ENCODE results near the gene COASY. TPM values are rescaled to one million over a fixed set of nuclear protein-coding genes. Genes with fewer than 3 reads are reported as not detected.

The COASY gene
- total RNA-seq, 1 donor, result 13.4 TPM

DNA sequence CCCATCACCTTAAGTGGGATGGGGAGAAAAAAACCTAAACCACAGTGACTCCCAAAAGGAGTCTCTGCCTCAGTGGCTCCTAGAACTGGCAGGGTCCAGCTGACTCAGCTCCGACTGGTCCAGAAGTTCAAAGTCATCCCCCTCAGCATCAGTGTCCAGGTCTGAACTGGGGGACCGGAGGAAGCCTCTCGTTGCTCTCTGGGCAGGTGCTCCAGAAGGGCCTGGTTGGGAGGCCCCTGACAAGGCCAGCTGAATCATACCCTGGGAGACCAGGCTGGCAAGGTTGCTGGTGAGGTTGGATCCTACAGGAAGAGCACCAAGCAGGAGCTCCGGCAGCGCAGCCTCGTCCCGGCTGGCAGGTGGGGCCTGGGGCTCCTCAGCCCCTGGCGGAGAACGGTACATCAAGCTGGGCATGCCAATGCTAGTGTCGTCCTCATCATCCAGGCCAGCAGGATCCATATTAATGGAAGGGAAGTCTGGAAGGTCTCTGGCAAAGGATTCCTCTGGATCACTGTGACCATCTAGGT, 19.9 kb downstream of the COASY start:
- DNase-seq (ENCODE audit: insufficient read length, low spot score, missing footprints), result no peak
- no peak overlapping the region for H2AFZ ChIP-seq (ENCODE audit: low read length)
- no peak overlapping the region for H3K4me2 ChIP-seq (ENCODE audit: insufficient read depth, low read length)
- no peak overlapping the region for H3K4me3 ChIP-seq (ENCODE audit: insufficient read depth, low read length)
- H3K9me3 ChIP-seq (ENCODE audit: low read depth, low read length), result no peaks in the 10 kb centered on the region
- peaks cover 71% of the 10 kb centered on the region for H3K36me3 ChIP-seq (ENCODE audit: insufficient read depth, low read length)
- peaks cover 12% of the 10 kb centered on the region for H3K4me1 ChIP-seq (ENCODE audit: insufficient read depth, low read length)
- peaks cover 22% of the 10 kb centered on the region for H3K79me2 ChIP-seq (ENCODE audit: insufficient read depth, low read length)
- H3K27ac ChIP-seq (ENCODE audit: low read depth, low read length), result no peak overlapping the region
- no peaks in the 10 kb centered on the region for H4K20me1 ChIP-seq (ENCODE audit: insufficient read depth, low read length)
- TF ChIP-seq, protein P1, sequence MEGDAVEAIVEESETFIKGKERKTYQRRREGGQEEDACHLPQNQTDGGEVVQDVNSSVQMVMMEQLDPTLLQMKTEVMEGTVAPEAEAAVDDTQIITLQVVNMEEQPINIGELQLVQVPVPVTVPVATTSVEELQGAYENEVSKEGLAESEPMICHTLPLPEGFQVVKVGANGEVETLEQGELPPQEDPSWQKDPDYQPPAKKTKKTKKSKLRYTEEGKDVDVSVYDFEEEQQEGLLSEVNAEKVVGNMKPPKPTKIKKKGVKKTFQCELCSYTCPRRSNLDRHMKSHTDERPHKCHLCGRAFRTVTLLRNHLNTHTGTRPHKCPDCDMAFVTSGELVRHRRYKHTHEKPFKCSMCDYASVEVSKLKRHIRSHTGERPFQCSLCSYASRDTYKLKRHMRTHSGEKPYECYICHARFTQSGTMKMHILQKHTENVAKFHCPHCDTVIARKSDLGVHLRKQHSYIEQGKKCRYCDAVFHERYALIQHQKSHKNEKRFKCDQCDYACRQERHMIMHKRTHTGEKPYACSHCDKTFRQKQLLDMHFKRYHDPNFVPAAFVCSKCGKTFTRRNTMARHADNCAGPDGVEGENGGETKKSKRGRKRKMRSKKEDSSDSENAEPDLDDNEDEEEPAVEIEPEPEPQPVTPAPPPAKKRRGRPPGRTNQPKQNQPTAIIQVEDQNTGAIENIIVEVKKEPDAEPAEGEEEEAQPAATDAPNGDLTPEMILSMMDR (IDR thresholded peaks at IDR 0.05; ENCODE audit: extremely low read depth, low read depth, low read length), result no peak
- H3K27me3 ChIP-seq (ENCODE audit: insufficient read depth, low read length), result no peaks in the 10 kb centered on the region

DNA sequence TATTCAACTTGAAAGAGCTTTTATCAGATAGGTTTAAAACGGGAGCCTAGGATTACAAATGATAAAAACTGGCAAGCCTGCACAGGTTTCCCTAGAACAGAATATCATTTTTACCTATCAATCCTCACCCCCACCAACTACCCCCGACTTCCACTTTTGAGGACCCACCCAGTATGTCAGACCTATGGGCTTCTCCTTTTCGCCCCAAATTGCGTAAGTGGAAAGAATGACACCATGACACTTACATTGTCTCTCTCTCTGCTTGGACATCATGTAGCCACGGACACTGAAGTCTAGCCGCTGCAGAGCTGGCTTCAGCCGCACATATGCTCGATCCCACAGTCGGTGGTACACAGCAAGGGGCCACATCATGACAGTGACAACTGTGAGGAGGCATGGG, 22.9 kb downstream of the COASY start:
- no peaks in the 10 kb centered on the region for H3K27me3 ChIP-seq (ENCODE audit: insufficient read depth, low read length)
- no peak for DNase-seq (ENCODE audit: insufficient read length, low spot score, missing footprints)

DNA sequence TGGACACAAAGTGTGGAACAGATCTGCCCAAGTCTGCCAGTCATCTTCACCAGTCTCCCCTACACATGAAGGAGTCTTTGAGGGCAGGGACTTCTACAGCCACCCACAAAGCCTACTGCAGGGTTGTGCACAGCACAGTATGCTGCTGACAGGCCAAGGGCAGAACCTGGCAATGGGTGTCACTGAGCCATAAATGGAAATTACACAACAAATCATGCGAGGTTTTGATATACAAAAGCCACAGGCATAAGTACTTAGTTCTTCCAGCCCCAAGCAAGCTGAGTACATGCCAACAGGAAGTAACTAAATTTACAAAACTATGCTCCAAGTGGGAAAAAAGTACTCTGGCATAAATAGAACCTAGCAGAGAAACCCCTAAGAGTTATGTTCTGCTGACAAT, 23.4 kb downstream of the COASY start:
- Histone ChIP-seq H3K27ac (ENCODE audit: low read depth, low read length) (no peak overlapping the region), H3K4me3 (ENCODE audit: insufficient read depth, low read length) (no peak overlapping the region), H3K36me3 (ENCODE audit: insufficient read depth, low read length) (peaks cover 79% of the 10 kb centered on the region), H4K20me1 (ENCODE audit: insufficient read depth, low read length) (no peaks in the 10 kb centered on the region), H3K27me3 (ENCODE audit: insufficient read depth, low read length) (no peaks in the 10 kb centered on the region), H3K79me2 (ENCODE audit: insufficient read depth, low read length) (no peaks in the 10 kb centered on the region), H3K4me1 (ENCODE audit: insufficient read depth, low read length) (no peaks in the 10 kb centered on the region), H3K4me2 (ENCODE audit: insufficient read depth, low read length) (no peak overlapping the region), H3K9me3 (ENCODE audit: low read depth, low read length) (no peaks in the 10 kb centered on the region), H2AFZ (ENCODE audit: low read length) (no peak overlapping the region)
- DNase-seq (ENCODE audit: insufficient read length, low spot score, missing footprints), result no peak
- TF ChIP-seq, protein P1 (IDR thresholded peaks at IDR 0.05; ENCODE audit: extremely low read depth, low read depth, low read length), result no peak

More for the DNA sequence above, 22.9 kb downstream of the COASY start:
- Histone ChIP-seq H3K4me3 (ENCODE audit: insufficient read depth, low read length) (no peak overlapping the region), H3K79me2 (ENCODE audit: insufficient read depth, low read length) (peaks cover under 1% of the 10 kb centered on the region), H3K36me3 (ENCODE audit: insufficient read depth, low read length) (peaks cover 84% of the 10 kb centered on the region), H3K4me1 (ENCODE audit: insufficient read depth, low read length) (no peaks in the 10 kb centered on the region), H4K20me1 (ENCODE audit: insufficient read depth, low read length) (no peaks in the 10 kb centered on the region), H2AFZ (ENCODE audit: low read length) (no peak overlapping the region), H3K27ac (ENCODE audit: low read depth, low read length) (no peak overlapping the region), H3K4me2 (ENCODE audit: insufficient read depth, low read length) (no peak overlapping the region), H3K9me3 (ENCODE audit: low read depth, low read length) (no peaks in the 10 kb centered on the region)
- TF ChIP-seq, protein P1 (IDR thresholded peaks at IDR 0.05; ENCODE audit: extremely low read depth, low read depth, low read length), result no peak

DNA sequence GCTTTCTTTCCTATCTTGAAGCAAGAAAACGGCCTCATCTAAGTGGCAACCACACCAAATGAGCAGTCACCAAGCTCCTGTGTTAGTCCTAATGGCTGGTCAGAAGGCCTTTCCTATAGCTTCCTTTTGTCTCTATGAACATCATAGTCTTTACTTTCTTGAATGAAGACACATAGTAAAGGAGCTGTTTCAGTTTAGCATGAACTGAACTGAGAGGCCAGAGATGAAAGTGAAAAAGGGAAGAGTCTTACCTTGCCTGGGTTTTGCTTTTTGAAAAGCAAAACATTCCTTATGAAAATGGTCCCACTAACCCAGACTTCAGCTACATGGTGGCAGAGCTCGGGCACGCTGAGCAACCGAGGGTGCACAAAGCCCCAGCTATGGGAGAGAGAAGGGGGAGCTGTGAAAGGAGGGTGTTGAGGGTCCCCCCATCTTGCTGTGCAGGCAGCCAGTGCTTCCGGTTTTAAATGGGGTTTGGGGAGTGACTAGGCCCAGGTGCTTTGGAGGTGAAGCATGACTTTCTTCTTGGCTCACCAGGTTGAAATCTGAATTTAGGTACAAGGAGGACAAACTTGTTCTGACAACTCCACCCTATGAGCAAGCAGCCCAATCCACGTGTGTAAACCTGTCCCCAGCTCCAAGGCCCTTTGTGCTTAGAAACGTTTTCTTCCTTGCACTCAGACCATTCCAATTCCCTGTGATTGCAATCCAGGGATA, 24.7 kb downstream of the COASY start:
- peaks cover 68% of the 10 kb centered on the region for H3K36me3 ChIP-seq (ENCODE audit: insufficient read depth, low read length)
- no peaks in the 10 kb centered on the region for H3K9me3 ChIP-seq (ENCODE audit: low read depth, low read length)
- H3K4me1 ChIP-seq (ENCODE audit: insufficient read depth, low read length), result no peaks in the 10 kb centered on the region
- TF ChIP-seq, protein P1 (IDR thresholded peaks at IDR 0.05; ENCODE audit: extremely low read depth, low read depth, low read length), result no peak
- no peak overlapping the region for H3K4me2 ChIP-seq (ENCODE audit: insufficient read depth, low read length)
- no peaks in the 10 kb centered on the region for H4K20me1 ChIP-seq (ENCODE audit: insufficient read depth, low read length)
- DNase-seq (ENCODE audit: insufficient read length, low spot score, missing footprints), result no peak
- no peaks in the 10 kb centered on the region for H3K27me3 ChIP-seq (ENCODE audit: insufficient read depth, low read length)
- H2AFZ ChIP-seq (ENCODE audit: low read length), result no peak overlapping the region
- no peak overlapping the region for H3K27ac ChIP-seq (ENCODE audit: low read depth, low read length)
- no peak overlapping the region for H3K4me3 ChIP-seq (ENCODE audit: insufficient read depth, low read length)
- H3K79me2 ChIP-seq (ENCODE audit: insufficient read depth, low read length), result peaks cover 2% of the 10 kb centered on the region

Data from osteoblast (primary cell).